ENCODE measurements around the gene ENOX1. TPM values are rescaled to one million over a fixed set of nuclear protein-coding genes. Genes with fewer than 3 reads are reported as not detected.

ENOX1 gene
- total RNA-seq, 2 donors from 2014 or later, result not detected

DNA sequence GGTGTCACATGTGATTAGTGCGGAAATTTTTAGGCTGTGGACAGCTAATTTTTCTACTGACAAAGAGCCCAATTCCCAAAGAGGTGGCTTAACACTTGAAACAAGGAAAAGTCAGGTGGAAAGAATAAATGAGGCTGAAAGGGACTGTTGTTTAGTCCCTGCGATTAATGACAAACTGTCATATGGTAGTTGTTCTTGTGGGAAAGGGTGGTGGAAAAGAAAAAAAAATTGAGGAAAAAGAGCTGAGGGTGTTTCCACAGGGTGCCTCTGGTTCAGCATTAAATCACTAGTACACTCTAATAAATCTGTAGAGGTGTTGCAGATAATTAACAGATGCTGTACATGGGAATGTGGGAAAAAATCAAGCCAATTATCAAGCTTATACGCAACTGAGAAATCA lies 462.6 kb downstream of the ENOX1 start:
- Mint-ChIP-seq H3K27ac (no peak overlapping the region), H3K4me3 (no peak overlapping the region)
- no peak for ATAC-seq

GRCh38 chr13:43319617-43320444 lies 466.9 kb downstream of the ENOX1 start:
- Mint-ChIP-seq H3K4me1 (no peaks in the 10 kb centered on the region), H3K27me3 (peaks cover 37% of the 10 kb centered on the region), H3K36me3 (ENCODE audit: low read depth) (no peaks in the 10 kb centered on the region), H3K4me3 (no peak overlapping the region), H3K27ac (no peak overlapping the region)
- DNase-seq (no peak), ATAC-seq (no peak)
- no peaks in the 10 kb centered on the region for H3K9me3 ChIP-seq (ENCODE audit: control insufficient read depth, low read length, poor library complexity, severe bottlenecking)

More for the DNA sequence above, 462.6 kb downstream of the ENOX1 start:
- DNase-seq, result no peak
- Mint-ChIP-seq H3K4me1 (no peaks in the 10 kb centered on the region), H3K36me3 (ENCODE audit: low read depth) (no peaks in the 10 kb centered on the region), H3K27me3 (peaks cover 22% of the 10 kb centered on the region)
- H3K9me3 ChIP-seq (ENCODE audit: control insufficient read depth, low read length, poor library complexity, severe bottlenecking), result no peaks in the 10 kb centered on the region

- no peak for DNase-seq
- no peaks in the 10 kb centered on the region for H3K4me1 Mint-ChIP-seq
- H3K4me3 Mint-ChIP-seq, result no peak overlapping the region
- H3K27me3 Mint-ChIP-seq, result peaks cover 38% of the 10 kb centered on the region
- ATAC-seq, result no peak
- H3K9me3 ChIP-seq (ENCODE audit: control insufficient read depth, low read length, poor library complexity, severe bottlenecking), result no peaks in the 10 kb centered on the region
- no peak overlapping the region for H3K27ac Mint-ChIP-seq
- no peaks in the 10 kb centered on the region for H3K36me3 Mint-ChIP-seq (ENCODE audit: low read depth)
Observed at GRCh38 chr13:43316946-43317353, 469.8 kb downstream of the ENOX1 start.

DNA sequence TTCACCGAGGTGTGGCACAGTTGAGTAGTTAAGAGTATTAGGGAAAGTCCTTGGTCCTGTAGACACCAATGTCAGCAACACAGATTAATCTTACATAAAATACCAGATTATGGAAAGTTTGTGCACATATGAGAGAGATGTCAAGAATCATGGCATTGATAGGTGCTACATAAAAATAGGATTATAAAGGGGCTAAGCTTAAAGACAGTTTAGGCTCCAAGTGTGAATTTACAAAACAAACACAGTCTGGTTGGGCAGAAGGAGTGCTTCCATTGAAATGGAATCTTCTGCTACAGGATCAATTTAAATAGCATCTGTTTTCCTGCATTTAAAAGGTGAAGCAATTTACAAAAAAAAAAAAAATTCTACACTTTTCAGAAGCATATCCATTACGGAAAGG lies 470.5 kb downstream of the ENOX1 start:
- no peak for DNase-seq
- peaks cover 38% of the 10 kb centered on the region for H3K27me3 Mint-ChIP-seq
- H3K4me3 Mint-ChIP-seq, result no peak overlapping the region
- no peaks in the 10 kb centered on the region for H3K9me3 ChIP-seq (ENCODE audit: control insufficient read depth, low read length, poor library complexity, severe bottlenecking)
- H3K4me1 Mint-ChIP-seq, result no peaks in the 10 kb centered on the region
- no peaks in the 10 kb centered on the region for H3K36me3 Mint-ChIP-seq (ENCODE audit: low read depth)
- H3K27ac Mint-ChIP-seq, result no peak overlapping the region
- ATAC-seq, result no peak

DNA sequence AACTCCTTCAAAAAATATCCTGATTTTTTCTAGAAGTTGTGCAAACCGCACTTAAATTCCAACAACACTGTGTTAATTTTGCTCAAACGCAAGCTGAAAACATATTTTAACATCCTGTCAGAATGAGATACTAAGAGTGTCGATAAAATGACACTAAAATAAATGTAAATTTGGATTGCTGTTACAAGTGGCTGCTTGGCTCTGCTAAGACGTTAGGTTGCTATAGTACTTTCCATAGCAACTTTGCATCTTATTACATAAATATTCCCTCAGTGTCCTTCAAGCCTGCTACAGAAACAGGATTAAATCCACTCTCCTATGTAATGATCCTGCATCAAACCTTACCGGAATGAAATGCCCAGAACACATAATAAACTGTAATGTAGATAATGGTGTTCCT lies 471.2 kb downstream of the ENOX1 start:
- H3K4me3 Mint-ChIP-seq, result no peak overlapping the region
- no peak for ATAC-seq
- H3K36me3 Mint-ChIP-seq (ENCODE audit: low read depth), result no peaks in the 10 kb centered on the region
- DNase-seq, result no peak
- no peaks in the 10 kb centered on the region for H3K4me1 Mint-ChIP-seq
- peaks cover 42% of the 10 kb centered on the region for H3K27me3 Mint-ChIP-seq
- H3K9me3 ChIP-seq (ENCODE audit: control insufficient read depth, low read length, poor library complexity, severe bottlenecking), result no peaks in the 10 kb centered on the region
- no peak overlapping the region for H3K27ac Mint-ChIP-seq

GRCh38 chr13:43309311-43309710 lies 477.5 kb downstream of the ENOX1 start:
- peaks cover 3% of the 10 kb centered on the region for H3K4me1 Mint-ChIP-seq
- DNase-seq (no peak), ATAC-seq (no peak)
- peaks cover 3% of the 10 kb centered on the region for H3K36me3 Mint-ChIP-seq (ENCODE audit: low read depth)
- H3K4me3 Mint-ChIP-seq, result no peak overlapping the region
- no peak overlapping the region for H3K27ac Mint-ChIP-seq
- H3K27me3 Mint-ChIP-seq, result peaks cover 69% of the 10 kb centered on the region
- no peaks in the 10 kb centered on the region for H3K9me3 ChIP-seq (ENCODE audit: control insufficient read depth, low read length, poor library complexity, severe bottlenecking)

GRCh38 chr13:43307921-43308433 lies 478.8 kb downstream of the ENOX1 start:
- H3K27me3 Mint-ChIP-seq, result peaks cover 69% of the 10 kb centered on the region
- peaks cover 3% of the 10 kb centered on the region for H3K36me3 Mint-ChIP-seq (ENCODE audit: low read depth)
- no peak overlapping the region for H3K4me3 Mint-ChIP-seq
- peaks cover 3% of the 10 kb centered on the region for H3K4me1 Mint-ChIP-seq
- no peaks in the 10 kb centered on the region for H3K9me3 ChIP-seq (ENCODE audit: control insufficient read depth, low read length, poor library complexity, severe bottlenecking)
- DNase-seq (no peak), ATAC-seq (no peak)
- peak overlapping the region; percentile 19 for H3K27ac Mint-ChIP-seq

DNA sequence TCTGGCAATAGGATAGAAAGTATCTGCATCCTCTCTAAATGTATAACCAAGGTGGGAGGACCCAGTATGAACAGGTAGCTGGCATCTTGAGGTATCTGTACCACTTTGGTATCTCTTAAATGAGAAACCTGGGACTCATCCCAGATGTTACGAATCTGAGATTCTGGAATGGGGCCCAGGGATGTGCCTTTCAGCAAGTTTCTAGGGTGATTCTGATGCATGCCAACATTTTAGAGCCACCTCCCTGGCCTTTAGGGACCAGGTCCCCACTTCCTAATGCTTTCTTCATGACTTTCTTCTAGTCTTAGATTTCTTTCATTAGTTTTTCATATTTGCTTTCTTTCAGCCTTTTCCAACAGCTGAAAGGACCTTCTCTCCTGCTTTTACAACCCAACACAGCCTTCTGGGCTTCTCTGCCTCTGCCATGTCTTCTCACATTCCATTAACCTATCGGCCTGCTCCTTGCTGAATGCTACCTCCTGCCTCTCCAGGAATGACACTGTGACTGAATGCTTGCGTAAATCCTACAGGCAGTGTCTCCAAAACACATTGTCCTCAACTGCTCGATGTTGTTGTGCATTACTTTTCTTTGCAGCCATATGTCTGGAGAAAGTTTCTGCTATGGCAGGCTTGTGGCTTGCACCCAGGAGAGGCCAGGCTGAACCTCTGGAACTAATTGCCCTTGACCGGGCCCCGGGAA lies 479.4 kb downstream of the ENOX1 start:
- Mint-ChIP-seq H3K4me1 (peaks cover 3% of the 10 kb centered on the region), H3K4me3 (no peak overlapping the region), H3K27ac (peak overlapping the region; percentile 19), H3K27me3 (peaks cover 66% of the 10 kb centered on the region), H3K36me3 (ENCODE audit: low read depth) (peaks cover 3% of the 10 kb centered on the region)
- no peak for ATAC-seq
- H3K9me3 ChIP-seq (ENCODE audit: control insufficient read depth, low read length, poor library complexity, severe bottlenecking), result no peaks in the 10 kb centered on the region
- no peak for DNase-seq

DNA sequence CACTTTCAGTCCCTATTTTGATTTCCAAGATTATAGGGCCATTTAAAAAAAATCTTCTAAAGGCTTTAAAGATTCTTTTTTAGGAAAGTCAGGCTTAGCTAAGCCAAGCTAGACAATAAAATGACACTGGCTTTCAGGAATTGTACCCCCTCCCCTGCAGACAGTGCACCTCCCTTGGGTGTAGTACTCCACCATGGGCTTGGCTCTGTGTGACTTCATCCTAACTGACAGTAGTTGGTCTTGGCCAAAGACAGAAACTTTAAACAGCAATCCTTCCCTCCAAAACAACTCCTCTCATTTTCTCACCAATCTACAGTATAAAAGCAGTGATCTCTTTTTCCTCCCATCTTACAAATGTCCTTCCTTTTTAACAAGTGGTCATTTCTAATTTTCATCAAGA lies 480.4 kb downstream of the ENOX1 start:
- peaks cover 56% of the 10 kb centered on the region for H3K27me3 Mint-ChIP-seq
- peaks cover 3% of the 10 kb centered on the region for H3K36me3 Mint-ChIP-seq (ENCODE audit: low read depth)
- ATAC-seq (no peak), DNase-seq (no peak)
- H3K27ac Mint-ChIP-seq, result no peak overlapping the region
- H3K4me1 Mint-ChIP-seq, result peaks cover 3% of the 10 kb centered on the region
- H3K4me3 Mint-ChIP-seq, result no peak overlapping the region
- H3K9me3 ChIP-seq (ENCODE audit: control insufficient read depth, low read length, poor library complexity, severe bottlenecking), result no peaks in the 10 kb centered on the region

DNA sequence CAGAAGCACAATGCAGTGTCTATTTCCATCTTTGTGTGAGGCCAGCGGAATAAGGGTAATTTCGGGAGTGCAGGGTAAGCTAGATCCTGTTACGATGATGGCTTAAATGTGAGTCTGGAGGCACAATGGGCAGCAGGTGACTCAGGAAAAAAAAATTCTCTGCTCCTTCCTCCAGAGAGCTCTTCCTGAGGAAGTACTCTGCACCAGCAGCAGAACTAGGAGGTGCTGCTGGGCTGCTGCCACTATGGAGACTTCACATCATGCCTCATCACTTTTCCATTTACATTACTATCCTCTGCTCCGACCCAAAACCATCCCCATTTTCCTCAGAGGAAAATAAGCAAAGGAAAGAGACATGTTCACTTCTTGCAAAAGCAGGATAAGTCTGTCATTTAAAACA lies 481.4 kb downstream of the ENOX1 start:
- Mint-ChIP-seq H3K27me3 (peaks cover 52% of the 10 kb centered on the region), H3K4me1 (peaks cover 3% of the 10 kb centered on the region), H3K4me3 (no peak overlapping the region), H3K27ac (no peak overlapping the region), H3K36me3 (ENCODE audit: low read depth) (peaks cover 3% of the 10 kb centered on the region)
- ATAC-seq, result no peak
- no peak for DNase-seq
- H3K9me3 ChIP-seq (ENCODE audit: control insufficient read depth, low read length, poor library complexity, severe bottlenecking), result no peaks in the 10 kb centered on the region

DNA sequence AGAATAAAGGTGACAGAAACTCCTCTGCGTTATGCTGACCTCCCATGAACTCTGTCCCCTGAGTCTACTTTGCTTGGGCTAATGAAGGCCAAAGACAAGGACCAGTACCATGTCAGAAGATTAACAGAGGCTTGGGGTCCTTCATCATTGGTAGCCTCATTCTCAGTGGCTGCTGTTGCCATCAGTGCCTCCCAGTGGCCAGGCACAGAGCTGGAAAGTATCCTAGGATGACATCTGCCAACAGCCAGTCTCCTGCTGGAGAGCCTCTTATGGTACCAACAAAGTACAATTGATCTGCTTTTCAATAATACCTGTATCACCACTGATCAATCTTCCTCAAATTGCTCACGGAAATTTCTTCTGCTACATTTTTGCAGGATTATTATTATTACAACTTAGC lies 481.8 kb downstream of the ENOX1 start:
- H3K36me3 Mint-ChIP-seq (ENCODE audit: low read depth), result peaks cover 3% of the 10 kb centered on the region
- H3K4me1 Mint-ChIP-seq, result peaks cover 3% of the 10 kb centered on the region
- no peak for ATAC-seq
- H3K27ac Mint-ChIP-seq, result no peak overlapping the region
- peaks cover 56% of the 10 kb centered on the region for H3K27me3 Mint-ChIP-seq
- no peak overlapping the region for H3K4me3 Mint-ChIP-seq
- H3K9me3 ChIP-seq (ENCODE audit: control insufficient read depth, low read length, poor library complexity, severe bottlenecking), result no peaks in the 10 kb centered on the region
- no peak for DNase-seq

GRCh38 chr13:43304449-43304848 lies 482.3 kb downstream of the ENOX1 start:
- H3K4me3 Mint-ChIP-seq, result no peak overlapping the region
- peaks cover 3% of the 10 kb centered on the region for H3K36me3 Mint-ChIP-seq (ENCODE audit: low read depth)
- ATAC-seq, result no peak
- H3K4me1 Mint-ChIP-seq, result peaks cover 3% of the 10 kb centered on the region
- no peak overlapping the region for H3K27ac Mint-ChIP-seq
- H3K27me3 Mint-ChIP-seq, result peaks cover 59% of the 10 kb centered on the region
- no peaks in the 10 kb centered on the region for H3K9me3 ChIP-seq (ENCODE audit: control insufficient read depth, low read length, poor library complexity, severe bottlenecking)
- no peak for DNase-seq

DNA sequence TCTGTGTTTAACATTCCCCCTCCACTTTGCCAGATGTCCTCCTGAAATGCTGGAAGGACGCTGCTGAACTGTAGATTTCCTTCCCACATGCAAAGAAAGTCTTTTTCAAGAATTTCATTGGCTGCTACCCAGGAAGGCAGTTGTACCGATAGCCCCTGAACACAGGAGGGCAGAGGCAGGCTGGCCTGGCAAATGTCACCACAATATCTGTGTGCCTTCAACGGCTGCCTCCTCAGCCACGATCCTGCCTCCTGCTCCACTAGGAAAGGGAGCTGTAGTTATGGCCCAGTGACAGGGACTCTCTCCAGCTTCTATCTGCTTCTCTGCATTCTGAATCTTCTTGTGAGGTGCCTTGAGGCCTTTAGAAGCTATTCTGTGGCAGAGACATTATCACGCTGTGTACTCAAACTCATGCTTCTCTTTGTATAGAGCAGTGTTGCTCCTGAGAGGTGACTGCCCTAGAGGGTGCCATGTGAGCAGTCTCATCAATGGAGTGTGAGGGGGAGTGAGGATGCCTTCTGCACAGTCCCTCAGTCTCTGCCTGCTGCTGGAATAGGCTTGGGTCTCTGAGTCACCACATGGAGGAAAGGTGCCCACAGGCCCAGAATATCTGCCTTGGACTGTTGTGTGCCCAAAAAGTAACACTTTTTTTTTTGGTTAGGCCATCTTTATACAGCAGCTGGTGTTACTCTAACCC lies 483.6 kb downstream of the ENOX1 start:
- peaks cover 62% of the 10 kb centered on the region for H3K27me3 Mint-ChIP-seq
- no peaks in the 10 kb centered on the region for H3K9me3 ChIP-seq (ENCODE audit: control insufficient read depth, low read length, poor library complexity, severe bottlenecking)
- peaks cover 2% of the 10 kb centered on the region for H3K4me1 Mint-ChIP-seq
- DNase-seq (no peak), ATAC-seq (no peak)
- peaks cover 3% of the 10 kb centered on the region for H3K36me3 Mint-ChIP-seq (ENCODE audit: low read depth)
- H3K4me3 Mint-ChIP-seq, result no peak overlapping the region
- H3K27ac Mint-ChIP-seq, result no peak overlapping the region

Data from T-helper 17 cell (primary cell).